ENCODE results near the gene DCAF4.

Gene DCAF4

GRCh38 chr14:72894623-72895378, 31.5 kb upstream of the DCAF4 start:
- no peak for DNase-seq (ENCODE audit: low read depth in 2 of 2)

- DNase-seq (ENCODE audit: low read depth in 2 of 2) = no peak
Measured at GRCh38 chr14:72898448-72898847, 27.8 kb upstream of the DCAF4 start.

GRCh38 chr14:72901361-72901760, 24.9 kb upstream of the DCAF4 start:
- DNase-seq (ENCODE audit: low read depth in 2 of 2) = no peak

- no peak for DNase-seq (ENCODE audit: low read depth in 2 of 2)
Measured at GRCh38 chr14:72902801-72903530, 23.3 kb upstream of the DCAF4 start.

- DNase-seq (ENCODE audit: low read depth in 2 of 2) = no peak
Measured at GRCh38 chr14:72903716-72904115, 22.5 kb upstream of the DCAF4 start.

- DNase-seq (ENCODE audit: low read depth in 2 of 2) = no peak
Measured at GRCh38 chr14:72904218-72904617, 22.0 kb upstream of the DCAF4 start.

GRCh38 chr14:72904840-72905561, 21.3 kb upstream of the DCAF4 start:
- peak in 1 of 2 donors; percentile 48 for DNase-seq (ENCODE audit: low read depth in 2 of 2)

GRCh38 chr14:72906316-72906715, 19.9 kb upstream of the DCAF4 start:
- no peak for DNase-seq (ENCODE audit: low read depth in 2 of 2)

GRCh38 chr14:72906879-72907278, 19.4 kb upstream of the DCAF4 start:
- no peak for DNase-seq (ENCODE audit: low read depth in 2 of 2)

GRCh38 chr14:72907886-72908285, 18.4 kb upstream of the DCAF4 start:
- no peak for DNase-seq (ENCODE audit: low read depth in 2 of 2)

GRCh38 chr14:72909163-72909562, 17.1 kb upstream of the DCAF4 start:
- DNase-seq (ENCODE audit: low read depth in 2 of 2) = no peak

- DNase-seq (ENCODE audit: low read depth in 2 of 2) = no peak
Measured at GRCh38 chr14:72913809-72914208, 12.5 kb upstream of the DCAF4 start.

GRCh38 chr14:72916174-72916573, 10.1 kb upstream of the DCAF4 start:
- DNase-seq (ENCODE audit: low read depth in 2 of 2) = no peak

GRCh38 chr14:72917094-72917802, 9.0 kb upstream of the DCAF4 start:
- DNase-seq (ENCODE audit: low read depth in 2 of 2) = no peak

GRCh38 chr14:72920008-72920407, 6.3 kb upstream of the DCAF4 start:
- DNase-seq (ENCODE audit: low read depth in 2 of 2) = no peak

GRCh38 chr14:72921396-72921795, 4.9 kb upstream of the DCAF4 start:
- DNase-seq (ENCODE audit: low read depth in 2 of 2) = no peak

- DNase-seq (ENCODE audit: low read depth in 2 of 2) = no peak
Measured at GRCh38 chr14:72924337-72924736, 1.9 kb upstream of the DCAF4 start.

- DNase-seq (ENCODE audit: low read depth in 2 of 2) = no peak
Measured at GRCh38 chr14:72925171-72925759, 999 bp upstream of the DCAF4 start.

- no peak for DNase-seq (ENCODE audit: low read depth in 2 of 2)
Measured at GRCh38 chr14:72925815-72926291, 411 bp upstream of the DCAF4 start.

- DNase-seq (ENCODE audit: low read depth in 2 of 2) = no peak
Measured at GRCh38 chr14:72928872-72929271, 2.6 kb downstream of the DCAF4 start.

GRCh38 chr14:72929316-72930080, 3.2 kb downstream of the DCAF4 start:
- DNase-seq (ENCODE audit: low read depth in 2 of 2) = no peak
